ENCODE data around the gene ZNRF2.

- TF ChIP-seq, protein P1, sequence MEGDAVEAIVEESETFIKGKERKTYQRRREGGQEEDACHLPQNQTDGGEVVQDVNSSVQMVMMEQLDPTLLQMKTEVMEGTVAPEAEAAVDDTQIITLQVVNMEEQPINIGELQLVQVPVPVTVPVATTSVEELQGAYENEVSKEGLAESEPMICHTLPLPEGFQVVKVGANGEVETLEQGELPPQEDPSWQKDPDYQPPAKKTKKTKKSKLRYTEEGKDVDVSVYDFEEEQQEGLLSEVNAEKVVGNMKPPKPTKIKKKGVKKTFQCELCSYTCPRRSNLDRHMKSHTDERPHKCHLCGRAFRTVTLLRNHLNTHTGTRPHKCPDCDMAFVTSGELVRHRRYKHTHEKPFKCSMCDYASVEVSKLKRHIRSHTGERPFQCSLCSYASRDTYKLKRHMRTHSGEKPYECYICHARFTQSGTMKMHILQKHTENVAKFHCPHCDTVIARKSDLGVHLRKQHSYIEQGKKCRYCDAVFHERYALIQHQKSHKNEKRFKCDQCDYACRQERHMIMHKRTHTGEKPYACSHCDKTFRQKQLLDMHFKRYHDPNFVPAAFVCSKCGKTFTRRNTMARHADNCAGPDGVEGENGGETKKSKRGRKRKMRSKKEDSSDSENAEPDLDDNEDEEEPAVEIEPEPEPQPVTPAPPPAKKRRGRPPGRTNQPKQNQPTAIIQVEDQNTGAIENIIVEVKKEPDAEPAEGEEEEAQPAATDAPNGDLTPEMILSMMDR (IDR thresholded peaks at IDR 0.05; ENCODE audit: insufficient read depth, low read length, poor library complexity, severe bottlenecking) = no peak
- no peak for TF ChIP-seq EZH2phosphoT487 (conservative IDR thresholded peaks at IDR 0.05; ENCODE audit: low read length)
These were observed 81.2 kb downstream of the ZNRF2 start for GRCh38 chr7:30365621-30366020.

All from SU-DHL-6 (cell line).